Central memory CD8-positive, alpha-beta T cell (primary cell): ENCODE results near the gene COL2A1.

ENCODE experiments used
- ATAC-seq: fragments of 150-1000 bp; cut with Tn5 transposase; replicated peaks from 2 replicates; pipeline ENCODE4 v1.10.0; 2022; ENCODE audit warnings: mild to moderate bottlenecking, moderate FRiP score, moderate number of reproducible peaks; ENCODE audit not compliant: poor library complexity, severe bottlenecking; ENCODE audit errors: extremely low read depth
- DNase-seq, 2 donors: peaks; one replicate each; pipeline ENCODE4 v3.0.0; 2021; ENCODE audit warnings: low spot score in 2 of 2
- H3K27ac Mint-ChIP-seq: one replicate; pipeline ENCODE4 v1.8.0; 2022; ENCODE audit warnings: low read depth, mild to moderate bottlenecking, moderate library complexity, mixed read lengths
- H3K27me3 Mint-ChIP-seq: one replicate; pipeline ENCODE4 v1.8.0; 2022; ENCODE audit warnings: mixed read lengths
- H3K36me3 Mint-ChIP-seq: one replicate; pipeline ENCODE4 v1.8.0; 2022; ENCODE audit warnings: mild to moderate bottlenecking, moderate library complexity, mixed read lengths; ENCODE audit not compliant: insufficient read depth
- H3K4me1 Mint-ChIP-seq: one replicate; pipeline ENCODE4 v1.8.0; 2022; ENCODE audit warnings: mixed read lengths
- H3K4me3 Mint-ChIP-seq: one replicate; pipeline ENCODE4 v1.8.0; 2022; ENCODE audit warnings: mild to moderate bottlenecking, moderate library complexity, mixed read lengths
- H3K9me3 Mint-ChIP-seq: one replicate; pipeline ENCODE4 v1.8.0; 2022; ENCODE audit warnings: mixed read lengths

The COL2A1 gene

DNA sequence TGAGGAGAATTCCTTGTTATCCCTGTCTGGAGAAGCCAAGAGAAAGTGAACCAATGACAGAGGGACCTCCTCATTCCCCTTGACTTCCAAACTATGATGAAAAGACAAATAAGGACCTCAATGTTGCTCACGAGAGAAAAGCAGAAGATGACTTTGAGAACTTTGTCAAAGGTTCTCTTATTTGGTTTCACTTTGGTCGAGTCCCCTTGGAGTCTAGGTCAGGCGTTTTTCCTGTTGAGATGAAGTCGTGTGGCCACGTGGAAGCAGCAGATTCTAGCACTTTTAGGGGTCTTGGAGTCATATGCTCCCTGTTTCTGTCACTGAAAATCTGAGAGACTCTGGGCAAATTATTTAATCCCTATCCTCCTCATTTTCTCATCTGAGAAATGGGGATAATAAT, 33.8 kb upstream of the COL2A1 start:
- H3K9me3 Mint-ChIP-seq: no peaks in the 10 kb centered on the region
- ATAC-seq: no peak
- H3K4me3 Mint-ChIP-seq: no peak overlapping the region
- DNase-seq: no peak
- H3K27ac Mint-ChIP-seq: no peak overlapping the region
- peaks cover 13% of the 10 kb centered on the region for H3K4me1 Mint-ChIP-seq
- H3K36me3 Mint-ChIP-seq: peaks cover 2% of the 10 kb centered on the region
- no peaks in the 10 kb centered on the region for H3K27me3 Mint-ChIP-seq

DNA sequence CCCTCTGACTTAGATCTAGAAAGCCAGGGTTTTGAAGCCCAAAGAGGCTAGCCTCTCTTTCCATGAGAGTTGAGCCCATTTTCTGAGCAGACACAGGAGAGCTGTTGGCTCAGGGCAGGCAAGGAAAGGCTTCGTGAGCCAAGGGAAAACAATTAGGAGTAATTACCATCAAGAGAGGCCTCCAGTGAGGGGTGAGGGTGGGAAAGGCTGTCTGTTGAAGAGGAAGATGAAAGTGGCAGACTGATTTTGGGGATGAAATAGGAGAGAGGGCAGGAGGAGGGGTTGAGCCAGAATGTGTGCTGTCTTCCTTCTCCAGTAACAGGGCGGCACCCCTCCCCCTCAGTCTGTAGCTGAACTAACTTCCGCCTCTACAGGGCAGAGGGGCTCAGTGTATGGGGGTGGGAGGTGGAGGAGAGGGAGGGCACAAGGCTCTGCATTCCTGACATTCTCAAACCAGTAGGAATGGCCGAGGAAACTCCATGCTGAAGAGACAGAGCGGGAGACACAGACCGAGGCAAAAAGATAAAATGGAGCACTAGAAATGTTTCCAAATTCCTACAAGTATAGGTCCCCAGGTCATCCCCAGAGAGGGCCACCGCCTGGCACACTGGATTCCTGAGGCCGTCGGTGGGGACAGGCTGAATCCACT, 33.1 kb upstream of the COL2A1 start:
- H3K4me3 Mint-ChIP-seq: no peak overlapping the region
- H3K27ac Mint-ChIP-seq: peak overlapping the region; percentile 61
- H3K9me3 Mint-ChIP-seq: no peaks in the 10 kb centered on the region
- ATAC-seq (no peak), DNase-seq (no peak)
- no peaks in the 10 kb centered on the region for H3K27me3 Mint-ChIP-seq
- peaks cover under 1% of the 10 kb centered on the region for H3K36me3 Mint-ChIP-seq
- peaks cover 13% of the 10 kb centered on the region for H3K4me1 Mint-ChIP-seq

DNA sequence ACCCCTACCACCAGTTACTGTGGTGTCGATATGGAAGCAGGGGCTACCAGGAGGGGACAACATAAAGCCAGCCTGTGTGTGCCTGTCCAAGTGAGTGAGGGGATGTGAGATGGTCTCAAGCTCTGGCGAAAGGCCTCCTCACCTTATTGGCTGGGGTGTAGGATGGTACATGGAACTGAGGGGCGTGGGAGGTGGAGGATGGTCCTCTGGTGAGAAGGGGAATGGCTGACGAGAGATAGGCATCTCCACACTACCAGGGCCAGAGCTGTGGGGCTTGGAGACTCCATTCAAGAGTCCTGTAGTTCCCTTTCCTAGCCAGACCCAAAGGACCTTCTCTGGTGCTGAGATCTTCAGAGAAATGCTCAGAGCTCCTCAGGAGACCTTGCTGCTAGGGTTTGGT, 32.5 kb upstream of the COL2A1 start:
- Mint-ChIP-seq H3K36me3 (no peaks in the 10 kb centered on the region), H3K27ac (peak overlapping the region; percentile 61), H3K4me1 (peaks cover 13% of the 10 kb centered on the region), H3K27me3 (no peaks in the 10 kb centered on the region), H3K4me3 (no peak overlapping the region), H3K9me3 (no peaks in the 10 kb centered on the region)
- DNase-seq: no peak
- ATAC-seq: no peak

DNA sequence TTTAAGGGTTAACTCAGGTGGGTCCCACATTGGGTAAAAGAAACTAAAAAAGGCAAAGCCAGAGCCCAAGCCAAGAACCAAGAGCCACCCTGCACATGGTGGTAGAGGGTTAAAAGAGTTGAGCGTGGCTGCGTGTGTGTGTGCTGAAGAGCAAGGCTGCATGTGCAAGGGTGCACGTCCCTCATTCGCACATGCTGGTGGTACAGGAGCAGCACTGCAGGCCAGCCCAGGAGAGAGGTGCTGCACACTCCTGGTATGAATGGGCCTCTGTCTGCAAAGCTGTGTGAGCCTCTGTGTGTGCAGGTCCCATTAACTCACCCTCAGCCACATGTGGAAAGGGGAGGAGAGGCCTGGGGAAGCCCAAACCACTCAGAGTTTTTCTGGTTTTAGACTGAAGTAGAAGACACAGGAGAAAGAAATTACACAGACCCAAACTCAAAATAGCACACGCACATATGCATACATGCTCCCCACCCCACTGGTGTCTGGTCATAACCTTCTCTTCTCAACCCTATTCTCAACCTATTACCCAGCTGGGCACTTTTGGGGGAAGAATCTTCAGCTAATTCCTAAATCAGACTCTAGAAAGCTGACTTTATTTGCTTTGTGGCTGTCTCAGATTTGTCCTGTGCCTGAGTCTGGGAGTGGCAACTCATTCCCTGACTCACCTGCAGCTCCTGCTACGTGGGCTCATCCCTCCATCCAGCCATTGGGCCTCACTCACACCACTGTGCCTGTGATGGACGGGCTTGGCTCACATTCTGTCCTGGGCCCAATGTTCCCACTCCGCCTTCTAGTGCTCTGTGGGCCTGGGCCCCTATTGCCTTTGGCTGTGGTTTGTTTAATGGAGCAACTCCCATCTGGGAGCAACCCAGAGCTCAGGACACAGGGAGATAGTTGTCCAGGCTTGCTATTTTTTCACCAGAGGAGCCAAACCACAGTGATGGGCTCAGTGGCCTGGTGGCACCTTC, 30.8 kb upstream of the COL2A1 start:
- ATAC-seq (no peak), DNase-seq (no peak)
- H3K4me3 Mint-ChIP-seq: no peak overlapping the region
- no peaks in the 10 kb centered on the region for H3K9me3 Mint-ChIP-seq
- H3K27ac Mint-ChIP-seq: no peak overlapping the region
- peaks cover 13% of the 10 kb centered on the region for H3K4me1 Mint-ChIP-seq
- H3K36me3 Mint-ChIP-seq: no peaks in the 10 kb centered on the region
- H3K27me3 Mint-ChIP-seq: no peaks in the 10 kb centered on the region

DNA sequence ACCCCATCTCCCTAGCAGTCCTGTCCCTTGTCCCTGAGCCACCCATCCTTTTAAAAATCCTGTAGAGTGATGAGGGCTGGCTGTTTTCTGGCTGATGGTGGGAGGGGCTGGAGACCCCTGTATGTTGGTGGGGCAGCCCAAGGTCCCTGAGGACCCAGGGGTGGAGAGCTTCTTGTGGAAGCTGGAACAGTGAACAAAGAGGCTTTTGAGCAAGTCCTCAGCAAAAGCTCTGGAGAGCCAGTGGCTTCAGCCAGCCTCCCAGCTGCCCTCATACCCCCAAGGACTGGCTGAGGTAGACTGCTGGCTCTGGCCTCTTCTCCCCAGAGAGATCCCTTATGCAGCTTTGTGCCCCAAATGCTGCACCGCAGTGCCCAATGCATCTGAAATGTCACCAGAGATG, 29.2 kb upstream of the COL2A1 start:
- ATAC-seq (no peak), DNase-seq (no peak)
- no peak overlapping the region for H3K27ac Mint-ChIP-seq
- H3K36me3 Mint-ChIP-seq: no peaks in the 10 kb centered on the region
- H3K9me3 Mint-ChIP-seq: no peaks in the 10 kb centered on the region
- H3K4me1 Mint-ChIP-seq: peaks cover 13% of the 10 kb centered on the region
- H3K4me3 Mint-ChIP-seq: no peak overlapping the region
- no peaks in the 10 kb centered on the region for H3K27me3 Mint-ChIP-seq

DNA sequence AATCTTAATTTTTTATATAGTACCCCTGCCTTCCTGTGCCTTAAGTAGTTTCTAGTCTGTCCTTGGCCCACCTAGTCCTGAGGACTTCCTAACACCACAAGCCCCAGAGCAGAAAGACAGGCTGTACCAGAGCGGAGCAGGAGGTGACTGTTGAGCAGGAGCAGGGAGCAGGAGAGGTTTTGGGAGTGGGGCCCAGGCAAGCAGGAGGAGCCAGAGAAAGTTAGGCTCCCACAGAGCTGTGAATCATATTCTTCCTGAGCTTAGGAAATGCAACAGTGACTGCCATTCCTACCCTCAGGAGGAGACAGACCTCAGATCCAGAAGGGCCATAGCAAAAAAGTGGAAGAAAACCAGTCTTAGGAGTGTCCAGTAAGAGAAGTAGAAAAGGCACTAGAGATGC, 28.3 kb upstream of the COL2A1 start:
- Mint-ChIP-seq H3K4me3 (no peak overlapping the region), H3K4me1 (peaks cover 6% of the 10 kb centered on the region), H3K27ac (no peak overlapping the region), H3K9me3 (no peaks in the 10 kb centered on the region), H3K36me3 (no peaks in the 10 kb centered on the region), H3K27me3 (peaks cover 4% of the 10 kb centered on the region)
- no peak for DNase-seq
- ATAC-seq: no peak

DNA sequence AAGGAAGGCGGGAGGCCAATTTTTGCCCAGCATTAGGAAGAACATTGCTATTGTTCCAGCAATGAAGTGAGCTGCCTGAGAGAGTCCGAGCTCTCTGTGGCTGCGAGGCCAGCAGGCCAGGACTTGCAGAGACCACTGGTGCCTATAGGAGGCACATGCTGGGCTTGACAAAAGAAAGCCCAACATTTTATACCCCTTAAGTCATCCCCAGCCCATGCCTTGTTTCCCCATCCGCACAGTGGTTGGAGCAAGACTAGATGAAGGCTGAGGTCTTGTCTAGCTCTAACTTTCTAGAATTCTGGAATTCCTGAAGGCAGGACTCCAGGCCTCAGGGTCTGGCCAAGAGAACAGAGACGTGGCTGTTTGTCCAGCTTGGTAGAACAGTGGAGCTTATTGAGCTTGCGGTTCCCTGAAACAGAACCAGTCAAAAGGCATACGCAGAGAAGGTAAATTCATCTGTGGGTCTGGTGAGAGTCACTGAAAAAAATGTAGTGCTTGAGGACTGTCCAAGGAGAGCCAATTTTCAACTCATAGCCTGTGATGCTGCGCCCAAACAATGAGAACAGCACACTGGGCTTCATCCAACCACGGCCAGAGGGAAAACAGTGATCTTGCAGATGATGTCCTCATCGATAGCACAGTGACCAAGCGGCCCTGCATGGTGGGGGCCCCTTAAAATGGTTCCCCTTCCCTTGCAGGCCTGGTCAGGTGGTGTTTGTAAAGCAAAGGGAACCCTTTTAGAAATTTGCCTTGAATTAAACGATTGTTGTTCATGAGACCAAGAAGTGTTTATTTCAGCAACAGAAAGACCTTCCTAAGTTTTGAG, 27.1 kb upstream of the COL2A1 start:
- no peak for DNase-seq
- no peaks in the 10 kb centered on the region for H3K9me3 Mint-ChIP-seq
- H3K36me3 Mint-ChIP-seq: no peaks in the 10 kb centered on the region

DNA sequence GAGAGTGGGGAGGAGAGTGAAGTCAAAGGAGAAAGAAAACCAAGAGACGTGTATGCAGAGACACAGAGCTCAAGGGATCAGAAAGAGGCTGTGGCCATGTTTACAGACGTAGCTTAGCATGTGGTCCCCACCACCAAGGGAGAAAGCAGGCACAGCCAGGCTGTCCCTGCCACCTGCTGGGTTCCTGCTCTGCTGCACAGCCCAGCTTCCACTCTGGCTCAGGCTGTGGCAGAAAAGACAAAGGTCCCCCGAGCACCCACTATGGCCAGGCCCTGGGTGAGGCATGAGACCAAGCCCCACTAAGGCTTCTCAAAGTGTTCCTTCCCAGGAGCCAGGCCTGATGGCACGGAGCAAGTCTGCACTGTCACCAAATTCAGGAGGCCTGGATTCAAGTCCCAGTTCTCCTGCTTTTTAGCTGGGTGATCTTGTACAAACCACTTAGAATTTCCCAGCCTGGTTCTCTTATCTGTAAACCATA, 25.9 kb upstream of the COL2A1 start:
- Mint-ChIP-seq H3K27me3 (peaks cover 11% of the 10 kb centered on the region), H3K9me3 (no peaks in the 10 kb centered on the region), H3K4me1 (no peaks in the 10 kb centered on the region), H3K4me3 (no peak overlapping the region), H3K27ac (no peak overlapping the region), H3K36me3 (no peaks in the 10 kb centered on the region)
- no peak for ATAC-seq
- no peak for DNase-seq

More for the DNA sequence above, 27.1 kb upstream of the COL2A1 start:
- H3K27me3 Mint-ChIP-seq: peaks cover 11% of the 10 kb centered on the region
- ATAC-seq: no peak
- H3K4me1 Mint-ChIP-seq: no peaks in the 10 kb centered on the region
- no peak overlapping the region for H3K4me3 Mint-ChIP-seq
- no peak overlapping the region for H3K27ac Mint-ChIP-seq

DNA sequence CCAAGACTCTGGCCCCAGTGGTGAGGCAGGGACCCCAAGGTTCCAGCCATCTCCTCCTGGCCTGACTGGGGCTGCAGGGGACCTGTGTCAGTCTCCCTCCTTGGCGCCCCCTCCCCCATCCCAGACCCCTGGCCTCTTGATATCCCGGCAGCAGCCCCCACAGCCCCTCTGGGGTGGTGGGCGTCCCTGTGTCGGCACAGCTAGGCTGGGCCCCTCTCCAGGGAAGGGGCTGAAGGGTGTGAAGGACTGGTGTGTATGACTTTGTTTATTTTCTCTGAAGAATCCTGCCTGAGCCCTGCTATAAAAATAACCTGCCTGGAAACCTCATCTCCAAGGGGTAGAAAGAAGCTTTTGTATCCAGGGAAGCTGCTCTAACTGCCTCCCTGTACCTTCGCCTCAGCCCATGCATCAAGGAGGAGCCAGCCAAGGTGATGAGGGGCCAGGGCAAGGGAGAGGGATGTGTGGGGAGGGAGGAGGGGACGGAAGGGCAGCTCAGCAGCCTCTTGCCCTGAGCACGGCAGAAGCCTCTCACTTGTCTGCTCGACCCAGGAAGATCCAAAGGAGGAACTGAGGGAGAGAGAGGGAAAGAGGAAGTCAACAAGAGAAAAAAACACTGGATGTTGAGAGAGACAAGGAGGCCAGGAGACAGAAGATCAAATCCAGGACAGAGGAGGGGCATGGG, 25.4 kb upstream of the COL2A1 start:
- ATAC-seq (no peak), DNase-seq (no peak)
- peaks cover 13% of the 10 kb centered on the region for H3K27me3 Mint-ChIP-seq
- H3K27ac Mint-ChIP-seq: no peak overlapping the region
- H3K9me3 Mint-ChIP-seq: no peaks in the 10 kb centered on the region
- H3K4me1 Mint-ChIP-seq: no peaks in the 10 kb centered on the region
- H3K36me3 Mint-ChIP-seq: no peaks in the 10 kb centered on the region
- H3K4me3 Mint-ChIP-seq: no peak overlapping the region

DNA sequence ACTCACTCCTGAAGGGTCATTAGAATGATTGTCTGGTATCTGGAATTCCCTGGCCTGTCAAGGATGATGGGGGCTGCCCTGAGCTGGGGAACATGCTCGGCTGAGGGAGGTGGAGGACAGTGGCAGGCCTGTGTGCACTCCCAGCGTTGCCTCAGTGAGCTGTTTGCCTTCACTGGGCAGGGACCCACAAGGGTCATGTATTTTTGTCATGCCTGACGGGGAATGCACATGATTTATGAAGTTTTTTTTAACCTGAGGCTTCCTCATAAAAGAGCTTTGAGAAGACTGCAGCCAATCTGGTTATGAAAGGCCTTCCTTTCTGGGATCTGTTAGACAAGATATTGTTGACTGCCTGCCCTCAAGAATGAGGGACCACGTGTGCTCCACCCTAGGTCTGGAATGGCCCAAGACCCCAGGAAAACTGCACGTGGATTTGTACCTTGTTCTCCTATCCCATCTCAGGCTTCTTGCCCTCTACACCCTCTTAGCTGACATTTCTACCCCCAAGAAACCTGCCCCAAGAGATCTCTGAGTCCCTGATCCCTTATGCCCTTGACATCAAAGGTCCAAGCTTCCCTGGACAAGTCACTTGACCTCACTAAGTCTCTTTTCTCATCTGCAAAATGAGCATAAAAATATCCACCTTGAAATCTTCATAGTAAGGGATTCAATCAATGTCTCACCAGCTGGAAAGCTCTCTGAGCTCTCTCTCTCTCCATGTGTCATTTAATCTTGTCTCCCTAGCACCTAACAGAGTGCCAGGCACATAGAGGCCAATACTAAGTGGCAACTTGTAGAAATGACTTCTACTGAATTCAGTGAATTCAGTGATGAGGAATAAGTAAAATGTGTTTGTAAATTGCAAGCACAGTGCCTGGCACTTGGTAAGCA, 24.5 kb upstream of the COL2A1 start:
- ATAC-seq (no peak), DNase-seq (no peak)
- Mint-ChIP-seq H3K27me3 (peaks cover 21% of the 10 kb centered on the region), H3K9me3 (no peaks in the 10 kb centered on the region), H3K4me3 (no peak overlapping the region), H3K27ac (no peak overlapping the region), H3K36me3 (no peaks in the 10 kb centered on the region), H3K4me1 (no peaks in the 10 kb centered on the region)

DNA sequence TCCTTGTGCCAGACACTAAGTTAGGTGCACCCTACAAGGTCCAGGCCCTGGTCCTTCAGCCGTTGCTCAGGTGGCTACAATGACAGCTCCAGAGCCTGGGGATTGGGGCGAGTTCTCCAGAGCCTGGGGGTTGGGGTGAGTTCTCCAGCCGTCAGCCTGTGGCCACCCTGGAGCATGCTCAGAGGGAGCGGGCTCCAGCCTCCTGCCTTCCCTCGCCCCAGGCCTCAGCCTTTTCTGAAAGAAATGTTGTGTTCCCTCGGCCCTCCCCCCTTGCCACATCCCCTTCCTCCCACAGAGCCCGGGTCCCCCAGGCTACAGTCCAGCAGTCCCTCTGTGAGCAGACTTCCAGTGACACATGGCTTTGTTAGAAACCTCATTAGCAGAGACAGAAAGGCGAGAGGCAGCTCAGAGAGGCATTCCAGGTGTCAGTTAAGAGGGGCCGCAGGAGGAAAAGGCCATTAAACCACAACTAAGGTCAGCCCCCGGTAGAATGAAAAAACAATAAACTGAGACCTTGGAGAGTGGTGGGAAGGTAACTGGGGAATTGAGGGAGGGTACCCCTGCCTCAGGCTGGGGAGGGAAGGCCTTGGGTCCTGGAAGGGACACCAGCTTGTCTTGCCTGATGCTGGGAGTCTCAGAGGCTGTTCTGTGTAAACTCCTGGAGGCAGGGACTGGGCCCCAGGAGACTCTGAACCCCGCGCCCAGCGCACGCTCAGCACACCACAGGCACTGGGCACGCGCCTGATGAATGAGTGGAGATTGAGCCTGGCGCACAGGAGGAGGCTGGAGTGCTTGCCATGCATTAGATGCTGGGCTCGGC, 23.1 kb upstream of the COL2A1 start:
- DNase-seq (no peak), ATAC-seq (no peak)
- H3K4me3 Mint-ChIP-seq: no peak overlapping the region
- H3K27ac Mint-ChIP-seq: no peak overlapping the region
- no peaks in the 10 kb centered on the region for H3K4me1 Mint-ChIP-seq
- H3K36me3 Mint-ChIP-seq: no peaks in the 10 kb centered on the region
- H3K27me3 Mint-ChIP-seq: peaks cover 35% of the 10 kb centered on the region
- no peaks in the 10 kb centered on the region for H3K9me3 Mint-ChIP-seq
